ENCODE measurements around the gene IFITM2.

IFITM2 gene

DNA sequence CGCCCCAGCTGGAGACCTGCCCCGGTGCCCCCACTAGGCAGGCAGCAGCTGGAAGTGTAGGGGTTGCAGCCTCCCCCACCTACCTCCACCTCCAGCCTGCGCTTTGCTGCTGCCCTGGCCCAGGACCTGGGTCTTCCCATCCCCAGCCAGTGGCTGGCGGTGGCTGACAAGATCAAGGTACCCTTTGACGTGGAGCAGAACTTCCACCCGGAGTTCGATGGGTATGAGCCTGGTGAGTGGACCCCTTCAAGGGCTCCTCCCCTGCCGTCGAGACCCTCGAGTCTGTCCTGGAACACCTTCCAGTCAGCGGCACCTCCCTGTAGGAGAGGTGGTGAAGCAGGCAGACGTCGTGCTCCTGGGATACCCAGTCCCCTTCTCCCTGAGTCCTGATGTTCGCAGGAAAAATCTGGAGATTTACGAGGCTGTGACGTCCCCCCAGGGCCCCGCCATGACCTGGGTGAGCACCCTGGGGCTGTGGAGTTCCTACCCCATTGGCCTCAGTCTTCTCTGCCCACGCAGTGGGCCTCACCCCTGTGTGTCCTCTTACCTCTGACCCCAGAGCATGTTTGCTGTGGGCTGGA, 14.3 kb upstream of the IFITM2 start:
- no peak for DNase-seq (ENCODE audit: low read depth)

GRCh38 chr11:293852-294661, 13.6 kb upstream of the IFITM2 start:
- DNase-seq (ENCODE audit: low read depth): no peak

GRCh38 chr11:294780-295179, 12.8 kb upstream of the IFITM2 start:
- no peak for DNase-seq (ENCODE audit: low read depth)

DNA sequence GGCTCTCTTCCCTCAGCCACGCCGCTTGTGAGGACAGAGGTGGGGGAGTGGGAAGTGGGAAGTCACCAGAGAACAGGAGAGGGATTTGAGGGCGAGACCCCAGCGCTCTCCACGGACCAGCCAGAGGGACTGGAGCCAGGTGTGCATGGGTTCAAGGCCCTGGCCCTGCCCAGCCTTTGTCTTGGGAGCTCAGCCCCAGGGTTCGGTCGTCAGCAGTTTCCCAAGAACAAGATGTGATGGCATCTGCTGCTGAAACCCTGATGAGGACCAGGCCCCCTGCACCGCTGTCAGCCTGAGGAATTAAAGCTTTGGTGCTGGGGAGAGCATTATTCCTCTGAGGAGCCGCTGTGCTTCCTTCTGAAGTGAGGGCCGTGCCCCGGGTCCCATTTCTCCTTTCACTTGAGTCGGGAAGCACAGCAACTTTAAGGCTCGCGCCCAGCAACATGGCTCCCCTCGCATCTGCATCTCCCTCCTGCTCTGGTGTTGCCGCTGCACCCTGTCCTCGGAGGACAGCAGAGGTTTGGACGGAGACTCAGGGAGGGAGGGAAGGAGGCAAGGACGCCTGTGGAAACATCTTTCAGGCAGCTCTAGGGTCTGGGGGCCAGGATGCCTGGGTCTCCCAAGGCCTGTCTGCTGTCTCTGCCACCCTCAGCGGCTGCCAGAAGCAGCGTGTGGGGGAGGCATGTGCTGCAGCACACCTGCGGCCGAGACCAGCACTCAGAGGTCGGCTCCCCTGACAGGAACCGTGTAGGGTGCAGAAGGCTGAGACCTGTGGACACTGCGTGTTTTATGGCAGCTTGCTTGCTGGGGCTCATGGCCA, 12.1 kb upstream of the IFITM2 start:
- DNase-seq (ENCODE audit: low read depth): no peak

DNA sequence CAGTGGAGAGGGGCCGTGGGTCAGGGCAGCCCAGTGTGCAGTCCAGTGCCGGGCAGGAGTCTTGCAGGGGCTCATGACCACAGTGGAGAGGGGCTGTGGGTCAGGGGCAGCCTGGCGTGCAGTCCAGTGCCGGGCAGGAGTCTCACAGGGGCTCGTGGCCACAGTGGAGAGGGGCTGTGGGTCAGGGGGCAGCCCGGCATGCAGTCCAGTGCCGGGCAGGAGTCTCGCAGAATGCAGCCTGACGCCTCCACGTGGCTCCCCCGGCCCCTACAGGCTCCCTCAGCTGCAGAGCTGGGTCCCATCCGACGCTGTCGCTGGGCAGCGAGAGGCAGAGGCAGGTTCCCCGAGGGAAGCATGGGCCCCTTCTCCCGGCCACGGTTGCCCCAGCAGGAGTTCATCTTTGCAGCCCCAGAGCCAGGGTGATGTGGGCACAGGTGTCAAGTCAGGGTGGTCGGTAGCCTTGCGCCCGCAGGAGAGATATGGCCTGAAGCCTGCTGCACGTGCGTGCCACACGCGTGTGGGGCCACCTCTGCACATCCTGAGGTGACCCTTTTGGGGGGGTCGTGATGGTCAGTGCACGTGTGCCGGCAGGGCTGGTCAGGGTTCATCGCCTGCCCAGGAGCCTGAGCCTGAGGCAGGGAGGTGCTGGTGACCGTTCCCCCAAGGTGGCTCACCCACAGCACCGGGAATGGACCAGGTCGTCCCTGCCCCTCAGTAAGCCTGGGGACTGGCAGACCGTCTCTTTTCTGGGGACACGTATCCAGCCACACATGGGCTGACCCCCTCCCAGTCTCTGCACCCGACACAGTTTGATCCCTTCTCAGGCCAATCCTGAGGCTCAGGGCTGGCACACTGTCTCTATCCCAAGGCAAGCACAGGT, 11.2 kb upstream of the IFITM2 start:
- no peak for DNase-seq (ENCODE audit: low read depth)

DNA sequence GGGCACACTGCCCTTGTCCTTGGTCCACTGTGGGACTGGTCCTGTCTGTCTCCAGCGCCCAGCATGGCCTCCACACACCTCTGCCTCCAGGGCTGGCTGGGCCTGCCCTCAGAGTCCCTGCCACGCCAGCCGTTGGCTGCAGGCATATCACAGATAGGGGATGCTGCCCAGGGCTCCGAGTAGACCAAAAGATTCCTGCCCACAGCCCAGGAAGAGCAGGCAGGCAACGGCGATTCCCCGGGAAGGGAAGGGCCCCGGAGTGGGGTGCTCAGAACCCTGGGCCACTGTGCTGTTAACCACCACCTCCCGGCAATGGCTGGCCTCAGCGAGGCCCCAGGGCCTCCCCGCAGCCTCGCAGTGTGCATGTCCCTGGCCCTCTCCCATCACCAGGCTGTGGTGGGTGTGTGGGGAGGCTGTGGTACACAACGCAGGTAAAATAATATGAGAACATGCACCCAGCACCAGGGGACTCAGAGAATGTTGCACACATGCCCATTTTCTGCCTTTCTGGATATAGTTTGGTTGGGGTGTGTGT, 10.5 kb upstream of the IFITM2 start:
- no peak for DNase-seq (ENCODE audit: low read depth)

GRCh38 chr11:297586-298405, 9.8 kb upstream of the IFITM2 start:
- DNase-seq (ENCODE audit: low read depth): no peak

DNA sequence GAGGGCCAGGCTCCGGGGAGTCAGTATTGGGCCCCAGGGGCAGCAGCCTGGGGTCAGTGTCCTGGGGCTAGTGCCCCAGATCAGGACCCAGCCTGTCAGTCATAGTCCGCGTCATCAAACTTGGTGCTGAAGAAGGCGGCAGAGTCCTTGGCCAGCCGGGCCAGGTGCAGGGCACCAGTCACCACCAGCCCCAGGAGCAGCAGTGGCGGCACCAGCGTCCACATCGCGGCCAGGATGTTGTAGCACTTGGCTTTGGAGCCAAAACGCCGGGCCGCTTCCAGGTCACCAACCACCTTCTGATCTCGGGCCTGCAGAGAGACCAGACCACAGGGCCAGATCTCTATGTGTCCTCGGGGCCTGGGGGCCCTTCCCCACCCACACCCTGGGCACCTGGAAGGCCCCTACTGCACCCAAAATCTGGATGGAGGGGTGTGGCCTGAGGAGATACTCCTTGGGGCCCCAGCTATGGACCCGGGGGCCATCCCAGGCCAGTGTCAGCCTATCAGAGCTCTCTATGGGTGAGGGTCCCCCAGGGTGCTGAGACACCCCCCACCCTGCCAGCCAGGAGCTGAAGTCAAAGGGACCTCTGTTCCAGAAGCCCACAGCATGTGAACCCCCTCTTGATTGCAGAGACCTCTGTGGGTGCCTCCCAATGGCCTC, 9.1 kb upstream of the IFITM2 start:
- peak; percentile 52 for DNase-seq (ENCODE audit: low read depth)

GRCh38 chr11:299081-299891, 8.3 kb upstream of the IFITM2 start, which contains the start of gene IFITM5:
TSS of gene IFITM5 (minus strand) at chr11:299526. CDS start at chr11:299490, 36 bp downstream.
- peak; percentile 57 for DNase-seq (ENCODE audit: low read depth)

DNA sequence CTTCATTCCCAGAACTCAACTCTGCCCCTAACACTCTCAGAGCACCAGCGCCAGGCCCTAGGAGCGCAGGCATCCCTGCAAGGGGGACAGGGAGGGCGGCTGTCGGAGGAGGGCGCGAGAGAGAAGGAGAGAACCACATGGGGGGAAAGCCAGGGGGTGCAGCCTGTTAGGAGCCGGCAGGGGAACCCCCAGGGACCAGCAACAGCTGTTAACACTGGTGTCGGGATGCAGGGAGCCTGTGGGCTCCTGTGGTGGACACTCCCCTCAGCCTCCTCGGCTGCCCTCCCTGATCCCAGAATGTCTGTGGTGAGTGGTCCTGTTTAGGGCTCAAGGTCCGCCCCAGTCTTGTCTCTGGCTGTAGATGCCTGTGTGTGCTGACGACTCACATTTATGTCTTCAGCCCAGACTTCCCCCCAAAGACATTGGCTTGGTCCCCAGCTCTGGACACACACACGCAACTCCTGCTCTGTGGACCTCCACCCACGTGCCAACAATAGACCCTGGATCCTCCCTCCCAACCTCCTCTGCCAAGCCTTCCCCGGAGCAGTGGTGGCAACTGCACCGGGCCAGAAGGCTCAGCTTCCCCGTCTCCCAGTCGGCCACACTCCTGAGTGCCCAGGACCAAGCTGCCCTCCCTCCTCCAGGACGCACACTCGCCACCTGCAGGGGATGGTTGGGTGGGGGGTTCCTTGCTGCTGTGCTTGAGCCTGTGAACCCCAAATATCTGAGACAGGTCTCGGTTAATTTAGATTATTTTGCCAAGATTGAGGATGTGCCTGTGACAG, 7.5 kb upstream of the IFITM2 start:
- DNase-seq (ENCODE audit: low read depth): peak; percentile 52

GRCh38 chr11:303363-303762, 4.3 kb upstream of the IFITM2 start:
- no peak for DNase-seq (ENCODE audit: low read depth)

GRCh38 chr11:304061-304506, 3.5 kb upstream of the IFITM2 start:
- DNase-seq (ENCODE audit: low read depth): no peak

GRCh38 chr11:304915-305843, 2.4 kb upstream of the IFITM2 start:
- DNase-seq (ENCODE audit: low read depth): no peak

DNA sequence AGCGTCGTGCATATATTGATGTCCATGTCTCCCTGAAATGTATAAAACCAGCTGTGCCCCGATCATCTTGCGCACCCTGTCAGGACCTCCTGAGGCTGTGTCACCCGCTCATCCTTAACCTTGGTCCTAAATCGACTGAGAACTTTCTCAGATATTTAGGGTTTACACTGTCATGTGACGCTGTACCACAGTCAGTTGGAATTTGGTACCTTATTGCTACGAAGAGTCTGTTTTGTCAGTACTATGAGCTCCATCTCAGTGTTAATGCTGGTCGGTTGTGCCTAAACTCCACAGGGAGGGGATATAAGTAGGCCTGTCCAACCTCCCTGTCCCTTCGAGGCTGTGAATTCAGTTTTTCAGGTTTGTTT, 1.8 kb upstream of the IFITM2 start:
- DNase-seq (ENCODE audit: low read depth): no peak

DNA sequence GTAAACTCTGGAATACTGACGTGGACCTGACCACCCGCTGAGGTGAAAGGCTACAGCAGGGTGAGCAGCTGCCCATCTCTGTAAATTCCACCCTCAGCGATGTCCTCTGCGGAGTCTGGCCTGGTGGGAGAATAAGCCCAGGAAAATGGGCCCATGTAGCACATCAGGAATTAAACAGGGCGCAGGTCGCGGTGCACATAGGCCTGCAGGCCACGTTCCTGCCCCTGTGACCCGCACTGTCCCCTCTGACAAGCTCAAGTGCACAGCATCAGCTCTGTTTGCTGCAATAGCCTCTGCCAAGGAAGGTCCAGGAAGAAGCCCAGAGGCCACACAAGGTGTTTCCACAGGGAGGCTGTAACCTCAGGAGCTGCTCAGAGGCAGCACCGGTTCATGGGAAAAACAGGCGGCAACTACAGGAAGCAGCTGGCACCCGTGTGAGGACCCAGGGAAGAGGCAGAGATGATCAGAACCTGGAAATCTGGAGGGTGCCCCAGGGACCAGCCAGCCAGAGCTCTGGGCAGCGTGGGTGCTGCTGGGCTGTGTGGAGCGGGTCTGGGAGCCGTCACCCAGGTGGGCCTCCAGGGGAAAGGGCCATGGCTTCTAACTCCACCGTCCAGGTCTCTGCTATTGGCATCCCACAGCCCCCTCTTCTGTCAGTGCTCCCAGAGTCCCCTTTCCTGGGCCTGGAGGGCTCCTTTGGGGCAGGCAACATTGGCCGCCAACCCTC, 808 bp upstream of the IFITM2 start:
- DNase-seq (ENCODE audit: low read depth): no peak
